HepG2 (cell line): ENCODE measurements around the gene MRPL27. TPM values are rescaled to one million over a fixed set of nuclear protein-coding genes. Genes with fewer than 3 reads are reported as not detected.

Source experiments
- ATAC-seq: fragments of 200-7000 bp; cut with Tn5 transposase; 3 replicates; pipeline ENCODE4 v1.9.1; 2020; ENCODE audit warnings: mild to moderate bottlenecking, moderate library complexity
- BruUV-seq: library from RNA; stranded (reverse); fragments of 400-500 nt; replicated peaks from 2 replicates; lab custom pipeline; 2021; lab: Mats Ljungman, UMichigan
- CTCF ChIA-PET: fragments of 300-600 bp; formaldehyde crosslinking; extraction: SDS; loops from one replicate; lab custom pipeline; 2021; ENCODE audit warnings: low total read pairs, inconsistent platforms, low intra/inter-chr PET ratio; lab: Yijun Ruan, JAX
- POLR2A ChIA-PET: fragments of 350-600 bp; sonication (Branson Sonifier 250); formaldehyde crosslinking; loops from one replicate; lab custom pipeline; 2020; ENCODE audit warnings: antibody characterized with exemption, inconsistent platforms; lab: Yijun Ruan, JAX
- DNase-seq: peaks from one replicate; pipeline ENCODE4 v3.0.0-alpha.2; 2015; ENCODE audit warnings: low spot score
- FAIRE-seq: peaks from 3 replicates; lab custom pipeline; 2011; peaks lifted over from hg19 to GRCh38; lab: Jason Lieb, UNC
- H2AFZ ChIP-seq: one replicate; pipeline ENCODE4 v1.6.1; 2011; ENCODE audit warnings: low read length, inconsistent platforms
- H3K27ac ChIP-seq: fragments of 300-600 bp; 3 replicates; pipeline ENCODE4 v1.8.0; 2011; ENCODE audit warnings: mixed run types, mild to moderate bottlenecking, mixed read lengths, low read length, inconsistent platforms; ENCODE audit not compliant: insufficient read depth; ENCODE audit errors: extremely low read length
- H3K27me3 ChIP-seq, 2 experiments: fragments of 200-600 bp in 1 of 2; 2 replicates in 1 of 2; 3 replicates in 1 of 2; pipeline versions ENCODE4 v1.6.0 to v1.8.0; 2011; ENCODE audit warnings: low read length in 2 of 2, mild to moderate bottlenecking in 2 of 2, moderate library complexity in 2 of 2, inconsistent platforms in 1 of 2; ENCODE audit not compliant: insufficient read depth in 2 of 2, control insufficient read depth in 1 of 2
- H3K36me3 ChIP-seq, 2 experiments: fragments of 200-600 bp in 1 of 2; replicated peaks in 1 of 2; 2 replicates in 1 of 2; 3 replicates in 1 of 2; pipeline versions ENCODE4 v1.5.1 to v1.8.0; 2011; ENCODE audit warnings: low read length in 2 of 2, inconsistent platforms in 1 of 2; ENCODE audit not compliant: insufficient read depth in 2 of 2, control insufficient read depth in 1 of 2
- H3K4me1 ChIP-seq: 2 replicates; pipeline ENCODE4 v1.5.1; 2012; ENCODE audit warnings: low read length, inconsistent platforms; ENCODE audit not compliant: insufficient read depth
- H3K4me2 ChIP-seq: 2 replicates; pipeline ENCODE4 v1.6.0; 2011; ENCODE audit warnings: low read depth, low read length, inconsistent platforms
- H3K4me3 ChIP-seq, 3 experiments: fragments of 200-600 bp in 1 of 3; sonication (generic), shearing (Covaris generic) in 1 of 3; replicated peaks in 1 of 3; 2 replicates each; pipeline ENCODE4 v1.5.1; 2011 to 2016; ENCODE audit warnings: low read length in 3 of 3, inconsistent platforms in 2 of 3, low read depth in 2 of 3, mild to moderate bottlenecking in 2 of 3, control low read depth in 1 of 3, mixed read lengths in 1 of 3; ENCODE audit not compliant: insufficient read depth in 1 of 3
- H3K79me2 ChIP-seq: one replicate; pipeline ENCODE4 v1.6.1; 2011; ENCODE audit warnings: low read length, inconsistent platforms; ENCODE audit not compliant: insufficient read depth
- H3K9ac ChIP-seq: 2 replicates; pipeline ENCODE4 v1.6.0; 2011; ENCODE audit warnings: mild to moderate bottlenecking, low read depth, low read length, inconsistent platforms; ENCODE audit not compliant: insufficient read depth
- H3K9me3 ChIP-seq: 2 replicates; pipeline ENCODE4 v1.5.1; 2012; ENCODE audit warnings: mild to moderate bottlenecking, low read length
- H4K20me1 ChIP-seq: 2 replicates; pipeline ENCODE4 v1.6.0; 2011; ENCODE audit warnings: inconsistent platforms, mild to moderate bottlenecking, low read length, moderate library complexity; ENCODE audit not compliant: insufficient read depth
- AGO2 ChIP-seq: fragments of 200-400 bp; formaldehyde crosslinking; optimal IDR thresholded peaks from 2 replicates; pipeline ENCODE3; 2017; ENCODE audit warnings: mild to moderate bottlenecking, low read depth, low read length, moderate library complexity
- BORCS8-MEF2B ChIP-seq: sonication (generic); formaldehyde crosslinking; IDR thresholded peaks from 2 replicates; pipeline ENCODE4 v1.8.0; 2022; ENCODE audit warnings: mild to moderate bottlenecking, missing genetic modification reagents
- KDM4B ChIP-seq: sonication (generic); formaldehyde crosslinking; IDR thresholded peaks from 2 replicates; pipeline ENCODE4 v1.4.0; 2020; ENCODE audit warnings: missing genetic modification reagents
- KLF15 ChIP-seq: sonication (generic); formaldehyde crosslinking; IDR thresholded peaks from 2 replicates; pipeline ENCODE4 v1.8.1; 2023; ENCODE audit warnings: borderline replicate concordance, mild to moderate bottlenecking, inconsistent platforms, missing genetic modification reagents, mixed read lengths
- NFYB ChIP-seq: sonication (generic); formaldehyde crosslinking; IDR thresholded peaks from 2 replicates; pipeline ENCODE4 v1.4.0; 2020; ENCODE audit warnings: missing genetic modification reagents
- PAF1 ChIP-seq: IDR thresholded peaks from 2 replicates; pipeline ENCODE4 v1.6.1; 2016; ENCODE audit warnings: missing genetic modification reagents, missing compliant biosample characterization
- ZBTB21 ChIP-seq: sonication (generic); formaldehyde crosslinking; IDR thresholded peaks from 2 replicates; pipeline ENCODE4 v1.4.0; 2020; ENCODE audit warnings: missing genetic modification reagents
- ZFP62 ChIP-seq: sonication (generic); formaldehyde crosslinking; IDR thresholded peaks from 2 replicates; pipeline ENCODE4 v1.4.0; 2020; ENCODE audit warnings: missing genetic modification reagents
- ZNF101 ChIP-seq: sonication (generic); formaldehyde crosslinking; IDR thresholded peaks from 2 replicates; pipeline ENCODE4 v1.4.0; 2020; ENCODE audit warnings: mild to moderate bottlenecking, low read depth, missing genetic modification reagents, borderline replicate concordance
- ZNF143 ChIP-seq: sonication (generic); formaldehyde crosslinking; IDR thresholded peaks from 2 replicates; pipeline ENCODE4 v1.4.0; 2020; ENCODE audit warnings: missing genetic modification reagents
- ZNF678 ChIP-seq: sonication (generic); formaldehyde crosslinking; IDR thresholded peaks from 2 replicates; pipeline ENCODE4 v1.4.0; 2020; ENCODE audit warnings: mild to moderate bottlenecking, missing genetic modification reagents
- WGBS: methylation state at CpG from one replicate; pipeline ENCODE4 v1.1.6; 2017; ENCODE audit warnings: low lambda C conversion rate; 5-methylcytosine and 5-hydroxymethylcytosine counted together
- in situ Hi-C: cut with HindIII; loops from 2 replicates; pipeline ENCODE4 v1.10.0; 2017; ENCODE audit warnings: low pct_unique_long_range_greater_than_20kb; ENCODE audit not compliant: extremely low pct_ligation_motif_present
- intact Hi-C: fragments of 100-400 bp; cut with micrococcal nuclease; formaldehyde crosslinking; loops from one replicate; pipeline ENCODE4 v1.10.0; 2022; ENCODE audit not compliant: unreplicated experiment
- polyA plus RNA-seq, 8 experiments: library from polyadenylated mRNA; depleted of rRNA in 3 of 8; stranded (reverse) in 7 of 8; unstranded in 1 of 8; fragments of >200 nt; fragmentation: Illumina TruSeq in 4 of 8; extraction: Trizol in 4 of 8; gene quantifications; 2 replicates each; pipeline versions ENCODE4 v1.2.1 to v1.2.3, GENCODE V29; 2011 to 2016; ENCODE audit warnings: low read depth in 4 of 8, missing spikeins in 1 of 8, mixed read lengths in 1 of 8; ENCODE audit not compliant: insufficient read depth in 1 of 8
- total RNA-seq, 5 experiments: library from RNA; depleted of rRNA; stranded (reverse); fragments of >200 nt; fragmentation: Illumina TruSeq; extraction: Trizol; gene quantifications; 2 replicates each; pipeline ENCODE4 v1.2.3, GENCODE V29; 2016; ENCODE audit warnings: low read depth in 1 of 5
- TF ChIP-seq, protein P1 (sequence below): IDR thresholded peaks from 2 replicates; pipeline ENCODE4 v1.6.1; 2016; ENCODE audit warnings: control low read depth
- TF ChIP-seq, protein P2 (sequence below): sonication (generic); formaldehyde crosslinking; IDR thresholded peaks from 2 replicates; pipeline ENCODE4 v1.5.1; 2020; ENCODE audit warnings: mild to moderate bottlenecking, missing genetic modification reagents

Gene MRPL27
- total and polyA plus RNA-seq, 2 of the 13 experiments (the other 11 are each of a cell fraction or from before 2014, with no cell fraction given) = 137 to 217 TPM

DNA sequence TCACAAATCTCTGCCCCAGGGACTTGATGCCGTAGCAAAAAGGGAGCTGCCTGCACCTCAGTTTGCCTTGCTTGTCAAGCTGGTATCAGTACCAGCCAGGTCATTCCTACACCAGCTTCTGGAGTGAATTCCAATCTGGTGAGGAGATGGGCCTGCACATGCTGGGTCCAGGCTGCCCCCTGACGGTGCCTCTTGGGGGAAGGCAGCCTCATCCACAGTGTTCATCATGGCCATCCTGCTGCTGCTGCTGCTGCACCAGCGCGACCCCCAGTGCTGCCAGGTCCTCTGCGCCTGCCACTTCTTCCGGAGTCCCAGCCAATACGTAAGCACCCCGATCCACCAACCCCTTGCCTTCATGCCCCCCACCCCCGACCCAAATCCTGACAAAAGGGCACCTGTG is 8.3 kb downstream of the MRPL27 start:
- H3K27me3 ChIP-seq = no peaks in the 10 kb centered on the region
- no peak overlapping the region for H3K27ac ChIP-seq
- peaks cover 25 to 46% of the 10 kb centered on the region in 2 experiments for H3K36me3 ChIP-seq
- H3K4me3 ChIP-seq = no peak overlapping the region
- WGBS = 92% methylated on average over 9 of the region's 9 CpGs
- BruUV-seq = no TSS peak
- ChIA-PET CTCF (no interaction called here), POLR2A (interaction anchor here (2.0 kb wide), 1 partner anchor 32 kb away, joined by 12 read pairs; the partner anchor contains the start of gene LRRC59)
- H3K79me2 ChIP-seq = peaks cover 4% of the 10 kb centered on the region
- H2AFZ ChIP-seq = no peak overlapping the region
- intact Hi-C loops (no loop called here), in situ Hi-C loops (no loop called here)
- DNase-seq (no peak), ATAC-seq (peak; percentile 1; the same call in 1 of the 3 replicates), FAIRE-seq (no peak)
- peak; percentile 34 for TF ChIP-seq AGO2
- no peak for TF ChIP-seq ZFP62 (CRISPR knock-in tag)
- H4K20me1 ChIP-seq = no peaks in the 10 kb centered on the region
- peaks cover 31% of the 10 kb centered on the region for H3K4me1 ChIP-seq
- H3K9ac ChIP-seq = no peak overlapping the region
- no peak overlapping the region for H3K4me2 ChIP-seq
- H3K9me3 ChIP-seq = no peaks in the 10 kb centered on the region

DNA sequence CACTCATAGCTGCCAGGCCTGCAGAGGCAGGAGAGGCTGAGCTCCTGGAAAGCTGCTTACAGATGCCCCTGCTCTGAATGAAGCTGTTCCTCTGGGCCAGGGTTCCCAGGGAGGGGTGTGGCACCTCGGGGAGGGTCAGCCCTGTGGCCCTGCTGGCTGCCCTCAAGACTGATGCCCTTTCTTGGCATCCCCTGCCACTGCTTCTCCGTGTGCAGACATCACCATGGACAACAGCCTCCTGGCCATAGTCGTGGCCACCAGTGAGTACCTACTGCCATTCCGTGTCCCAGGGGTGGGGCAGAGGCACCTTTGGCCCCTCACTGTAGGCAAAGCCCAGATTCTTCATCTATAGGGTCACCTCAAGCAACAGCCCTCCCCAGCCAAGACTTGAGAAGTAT is 8.9 kb downstream of the MRPL27 start:
- Histone ChIP-seq H3K27ac (no peak overlapping the region), H3K9ac (no peak overlapping the region), H4K20me1 (no peaks in the 10 kb centered on the region), H3K27me3 (no peaks in the 10 kb centered on the region), H3K9me3 (no peaks in the 10 kb centered on the region), H3K79me2 (no peaks in the 10 kb centered on the region), H2AFZ (no peak overlapping the region), H3K4me3 (no peak overlapping the region), H3K4me1 (peaks cover 37% of the 10 kb centered on the region), H3K36me3 (peaks cover 21 to 42% of the 10 kb centered on the region in 2 experiments), H3K4me2 (no peak overlapping the region)
- FAIRE-seq (no peak), ATAC-seq (no peak; the same call in 2 of the 3 replicates), DNase-seq (no peak)
- intact Hi-C loops (no loop called here), in situ Hi-C loops (no loop called here)
- 80% methylated on average over 2 of the region's 4 CpGs for WGBS
- POLR2A ChIA-PET = no interaction called here
- CTCF ChIA-PET = no interaction called here
- BruUV-seq = no TSS peak
- no peak for TF ChIP-seq KDM4B (CRISPR knock-in tag)
- no peak for TF ChIP-seq BORCS8-MEF2B (CRISPR knock-in tag)
- no peak for TF ChIP-seq KLF15 (CRISPR knock-in tag)
- TF ChIP-seq PAF1 = 0 out of 2 replicates have a peak, but pooled peaks have one; percentile 13
- no peak for TF ChIP-seq NFYB (CRISPR knock-in tag)
- no peak for TF ChIP-seq ZNF678 (CRISPR knock-in tag)
- TF ChIP-seq ZNF143 = no peak
- TF ChIP-seq, protein P1, sequence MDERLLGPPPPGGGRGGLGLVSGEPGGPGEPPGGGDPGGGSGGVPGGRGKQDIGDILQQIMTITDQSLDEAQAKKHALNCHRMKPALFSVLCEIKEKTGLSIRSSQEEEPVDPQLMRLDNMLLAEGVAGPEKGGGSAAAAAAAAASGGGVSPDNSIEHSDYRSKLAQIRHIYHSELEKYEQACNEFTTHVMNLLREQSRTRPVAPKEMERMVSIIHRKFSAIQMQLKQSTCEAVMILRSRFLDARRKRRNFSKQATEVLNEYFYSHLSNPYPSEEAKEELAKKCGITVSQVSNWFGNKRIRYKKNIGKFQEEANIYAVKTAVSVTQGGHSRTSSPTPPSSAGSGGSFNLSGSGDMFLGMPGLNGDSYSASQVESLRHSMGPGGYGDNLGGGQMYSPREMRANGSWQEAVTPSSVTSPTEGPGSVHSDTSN (CRISPR knock-in tag) = no peak
- TF ChIP-seq, protein P2, sequence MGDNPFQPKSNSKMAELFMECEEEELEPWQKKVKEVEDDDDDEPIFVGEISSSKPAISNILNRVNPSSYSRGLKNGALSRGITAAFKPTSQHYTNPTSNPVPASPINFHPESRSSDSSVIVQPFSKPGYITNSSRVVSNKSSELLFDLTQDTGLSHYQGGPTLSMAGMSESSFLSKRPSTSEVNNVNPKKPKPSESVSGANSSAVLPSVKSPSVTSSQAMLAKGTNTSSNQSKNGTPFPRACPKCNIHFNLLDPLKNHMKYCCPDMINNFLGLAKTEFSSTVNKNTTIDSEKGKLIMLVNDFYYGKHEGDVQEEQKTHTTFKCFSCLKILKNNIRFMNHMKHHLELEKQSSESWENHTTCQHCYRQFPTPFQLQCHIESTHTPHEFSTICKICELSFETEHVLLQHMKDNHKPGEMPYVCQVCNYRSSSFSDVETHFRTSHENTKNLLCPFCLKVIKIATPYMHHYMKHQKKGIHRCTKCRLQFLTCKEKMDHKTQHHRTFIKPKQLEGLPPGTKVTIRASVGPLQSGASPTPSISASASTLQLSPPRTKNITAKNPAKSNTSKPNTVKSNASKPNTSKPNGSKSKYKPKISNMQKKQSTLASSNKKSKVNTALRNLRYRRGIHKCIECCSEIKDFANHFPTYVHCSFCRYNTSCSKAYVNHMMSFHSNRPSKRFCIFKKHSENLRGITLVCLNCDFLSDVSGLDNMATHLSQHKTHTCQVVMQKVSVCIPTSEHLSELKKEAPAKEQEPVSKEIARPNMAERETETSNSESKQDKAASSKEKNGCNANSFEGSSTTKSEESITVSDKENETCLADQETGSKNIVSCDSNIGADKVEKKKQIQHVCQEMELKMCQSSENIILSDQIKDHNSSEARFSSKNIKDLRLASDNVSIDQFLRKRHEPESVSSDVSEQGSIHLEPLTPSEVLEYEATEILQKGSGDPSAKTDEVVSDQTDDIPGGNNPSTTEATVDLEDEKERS (CRISPR knock-in tag) = no peak
- no peak for TF ChIP-seq ZNF101
- TF ChIP-seq ZBTB21 (CRISPR knock-in tag) = no peak
